Measurements from ENCODE around the gene ANKRD12. TPM values are rescaled to one million over a fixed set of nuclear protein-coding genes. Genes with fewer than 3 reads are reported as not detected.

The ANKRD12 gene
- total RNA-seq, 4 donors from 2014 or later, result 49.8 to 68.4 (median 54.1) TPM

- H3K4me3 ChIP-seq (ENCODE audit: low read depth, poor library complexity, severe bottlenecking), result no peak overlapping the region
- TF ChIP-seq POLR2A (IDR thresholded peaks at IDR 0.05), result no peak
- no peak for TF ChIP-seq CTCF (IDR thresholded peaks at IDR 0.05)
- intact Hi-C loops (cut with DNase I; ENCODE audit: low total_unique reads), result no loop called here
- 81 to 86% methylated on average over 1 of the region's 1 CpG for WGBS, 2 donors
- DNase-seq (ENCODE audit: low spot score in 2 of 2), result no peak
Observed at GRCh38 chr18:9239720-9240119, 103.1 kb downstream of the ANKRD12 start.

DNA sequence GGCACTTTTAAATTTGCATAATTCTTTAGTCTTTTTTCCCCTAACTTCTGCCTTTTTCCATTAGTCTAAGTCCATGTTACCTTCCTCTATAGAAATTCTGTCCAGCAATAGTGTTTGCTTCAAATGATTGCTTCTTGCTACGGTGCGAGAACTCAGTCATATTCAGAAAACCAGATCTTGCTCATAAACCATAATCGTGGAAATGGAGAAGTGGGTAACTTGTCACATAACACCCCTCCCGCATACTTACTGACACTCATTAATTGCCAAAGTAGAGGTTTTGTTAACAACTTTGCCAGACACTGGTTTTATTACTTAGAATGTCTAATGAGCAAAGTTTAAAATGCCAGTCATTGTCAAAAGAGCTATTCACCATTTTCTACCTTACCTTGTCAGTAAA is 103.7 kb downstream of the ANKRD12 start:
- TF ChIP-seq CTCF (IDR thresholded peaks at IDR 0.05) (no peak), POLR2A (IDR thresholded peaks at IDR 0.05) (no peak)
- intact Hi-C loops (cut with DNase I; ENCODE audit: low total_unique reads), result no loop called here
- DNase-seq (ENCODE audit: low spot score in 2 of 2), result no peak
- H3K4me3 ChIP-seq (ENCODE audit: low read depth, poor library complexity, severe bottlenecking), result no peak overlapping the region
- WGBS, 2 donors, result 84 to 85% methylated on average over 4 of the region's 4 CpGs

DNA sequence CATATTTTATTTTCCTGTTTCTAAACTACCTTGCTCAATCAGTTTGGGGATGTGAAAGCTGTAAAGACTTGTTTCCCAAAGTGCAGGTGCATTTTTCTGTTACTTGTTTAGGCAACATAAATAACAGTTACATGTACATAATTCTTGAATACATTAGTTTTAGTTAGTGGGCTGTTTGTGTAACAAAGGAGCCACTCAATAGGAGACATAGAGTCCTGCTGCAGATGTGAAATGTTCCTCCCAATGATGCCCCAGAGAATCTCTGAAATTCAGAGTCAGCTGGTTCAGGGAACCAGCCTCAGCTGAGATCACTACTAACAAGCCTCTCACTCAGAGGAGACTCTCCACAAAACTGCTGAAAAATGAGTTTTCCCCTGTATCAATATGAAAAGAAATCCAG is 106.4 kb downstream of the ANKRD12 start:
- no peak for DNase-seq (ENCODE audit: low spot score in 2 of 2)
- no peak for TF ChIP-seq CTCF (IDR thresholded peaks at IDR 0.05)
- no peak for TF ChIP-seq POLR2A (IDR thresholded peaks at IDR 0.05)
- no peak overlapping the region for H3K4me3 ChIP-seq (ENCODE audit: low read depth, poor library complexity, severe bottlenecking)
- intact Hi-C loops (cut with DNase I; ENCODE audit: low total_unique reads), result no loop called here

GRCh38 chr18:9244376-9244775 is 107.8 kb downstream of the ANKRD12 start:
- TF ChIP-seq POLR2A (IDR thresholded peaks at IDR 0.05) (no peak), CTCF (IDR thresholded peaks at IDR 0.05) (no peak)
- no peak overlapping the region for H3K4me3 ChIP-seq (ENCODE audit: low read depth, poor library complexity, severe bottlenecking)
- 92 to 96% methylated on average over 3 of the region's 3 CpGs for WGBS, 2 donors
- no peak for DNase-seq (ENCODE audit: low spot score in 2 of 2)
- intact Hi-C loops (cut with DNase I; ENCODE audit: low total_unique reads), result no loop called here

- intact Hi-C loops (cut with DNase I; ENCODE audit: low total_unique reads), result no loop called here
- no peak for DNase-seq (ENCODE audit: low spot score in 2 of 2)
- H3K4me3 ChIP-seq (ENCODE audit: low read depth, poor library complexity, severe bottlenecking), result no peak overlapping the region
- 94 to 96% methylated on average over 4 of the region's 4 CpGs for WGBS, 2 donors
- TF ChIP-seq POLR2A (IDR thresholded peaks at IDR 0.05), result no peak
- TF ChIP-seq CTCF (IDR thresholded peaks at IDR 0.05), result no peak
Observed at GRCh38 chr18:9248661-9249060, 112.1 kb downstream of the ANKRD12 start.

- TF ChIP-seq POLR2A (IDR thresholded peaks at IDR 0.05), result no peak
- no peak for TF ChIP-seq CTCF (IDR thresholded peaks at IDR 0.05)
- 93 to 97% methylated on average over 2 of the region's 2 CpGs for WGBS, 2 donors
- intact Hi-C loops (cut with DNase I; ENCODE audit: low total_unique reads), result no loop called here
- no peak for DNase-seq (ENCODE audit: low spot score in 2 of 2)
- H3K4me3 ChIP-seq (ENCODE audit: low read depth, poor library complexity, severe bottlenecking), result no peak overlapping the region
Observed at GRCh38 chr18:9249254-9249653, 112.7 kb downstream of the ANKRD12 start.
